Mesothelial cell of epicardium (in vitro differentiated cells): ENCODE results near the gene TFB1M. TPM values are rescaled to one million over a fixed set of nuclear protein-coding genes. Genes with fewer than 3 reads are reported as not detected.

Source experiments
- DNase-seq, 2 experiments: peaks; one replicate each; pipeline ENCODE4 v3.0.0; 2021; ENCODE audit warnings: low spot score in 2 of 2; ENCODE audit not compliant: unreplicated experiment in 2 of 2
- H3K27ac Mint-ChIP-seq: 2 replicates; pipeline ENCODE4 v1.8.0; 2021; ENCODE audit warnings: mixed read lengths
- H3K27me3 Mint-ChIP-seq: 2 replicates; pipeline ENCODE4 v1.8.0; 2021; ENCODE audit warnings: low read depth, mixed read lengths
- H3K36me3 Mint-ChIP-seq: 2 replicates; pipeline ENCODE4 v1.8.0; 2021; ENCODE audit warnings: mixed read lengths
- H3K4me1 Mint-ChIP-seq: 2 replicates; pipeline ENCODE4 v1.8.0; 2021; ENCODE audit warnings: mixed read lengths
- H3K4me3 Mint-ChIP-seq: 2 replicates; pipeline ENCODE4 v1.8.0; 2021; ENCODE audit warnings: mild to moderate bottlenecking, moderate library complexity, mixed read lengths
- H3K9me3 Mint-ChIP-seq: 2 replicates; pipeline ENCODE4 v1.8.0; 2021; ENCODE audit warnings: mixed read lengths
- CTCF ChIP-seq: fragments of 200-600 bp; sonication (generic); IDR thresholded peaks from one replicate; pipeline ENCODE4 v1.5.0; 2021; ENCODE audit warnings: antibody characterized with exemption; ENCODE audit not compliant: unreplicated experiment
- total RNA-seq: library from RNA; stranded (reverse); gene quantifications from 3 replicates; pipeline ENCODE4 v1.2.1, GENCODE V29; 2021

TFB1M gene
- total RNA-seq, 1 donor from 2014 or later, result 27.9 TPM

GRCh38 chr6:155259204-155259603 lies 55.1 kb downstream of the TFB1M start:
- Mint-ChIP-seq H3K27me3 (no peaks in the 10 kb centered on the region), H3K36me3 (peaks cover 12% of the 10 kb centered on the region), H3K4me1 (peaks cover 13% of the 10 kb centered on the region), H3K4me3 (no peak overlapping the region), H3K9me3 (no peaks in the 10 kb centered on the region), H3K27ac (no peak overlapping the region)
- DNase-seq, result no peak
- TF ChIP-seq CTCF, result no peak

GRCh38 chr6:155257796-155258195 lies 56.5 kb downstream of the TFB1M start:
- no peak overlapping the region for H3K27ac Mint-ChIP-seq

GRCh38 chr6:155256122-155256795 lies 58.0 kb downstream of the TFB1M start:
- TF ChIP-seq CTCF, result no peak
- H3K27me3 Mint-ChIP-seq, result no peaks in the 10 kb centered on the region
- peaks cover 4% of the 10 kb centered on the region for H3K4me1 Mint-ChIP-seq
- no peak overlapping the region for H3K27ac Mint-ChIP-seq
- H3K4me3 Mint-ChIP-seq, result no peak overlapping the region
- H3K36me3 Mint-ChIP-seq, result peaks cover 12% of the 10 kb centered on the region
- no peaks in the 10 kb centered on the region for H3K9me3 Mint-ChIP-seq
- DNase-seq, result no peak

More at GRCh38 chr6:155257796-155258195, 56.5 kb downstream of the TFB1M start:
- H3K36me3 Mint-ChIP-seq, result peaks cover 12% of the 10 kb centered on the region
- DNase-seq, result no peak
- TF ChIP-seq CTCF, result no peak
- no peaks in the 10 kb centered on the region for H3K27me3 Mint-ChIP-seq
- H3K9me3 Mint-ChIP-seq, result no peaks in the 10 kb centered on the region
- H3K4me1 Mint-ChIP-seq, result peaks cover 13% of the 10 kb centered on the region
- no peak overlapping the region for H3K4me3 Mint-ChIP-seq

GRCh38 chr6:155254139-155254538 lies 60.1 kb downstream of the TFB1M start:
- peaks cover 12% of the 10 kb centered on the region for H3K36me3 Mint-ChIP-seq
- no peak for TF ChIP-seq CTCF
- no peak overlapping the region for H3K4me3 Mint-ChIP-seq
- no peaks in the 10 kb centered on the region for H3K27me3 Mint-ChIP-seq
- H3K27ac Mint-ChIP-seq, result no peak overlapping the region
- H3K4me1 Mint-ChIP-seq, result no peaks in the 10 kb centered on the region
- DNase-seq, result no peak
- H3K9me3 Mint-ChIP-seq, result no peaks in the 10 kb centered on the region

GRCh38 chr6:155253337-155253736 lies 60.9 kb downstream of the TFB1M start:
- H3K27ac Mint-ChIP-seq, result peak overlapping the region; percentile 34
- H3K36me3 Mint-ChIP-seq, result peaks cover 12% of the 10 kb centered on the region
- peaks cover under 1% of the 10 kb centered on the region for H3K4me1 Mint-ChIP-seq
- H3K27me3 Mint-ChIP-seq, result no peaks in the 10 kb centered on the region
- DNase-seq, result no peak
- H3K9me3 Mint-ChIP-seq, result no peaks in the 10 kb centered on the region
- H3K4me3 Mint-ChIP-seq, result no peak overlapping the region
- TF ChIP-seq CTCF, result no peak
